HEK293T (cell line): ENCODE results near the gene SH3PXD2A.

Experiments
- CTCF ChIA-PET: fragments of 350-600 bp; formaldehyde crosslinking; extraction: SDS; loops from one replicate; lab custom pipeline; 2021; ENCODE audit warnings: antibody characterized with exemption, inconsistent platforms; lab: Yijun Ruan, JAX
- POLR2A ChIA-PET: fragments of 350-600 bp; formaldehyde crosslinking; extraction: SDS; loops from one replicate; lab custom pipeline; 2020; ENCODE audit warnings: antibody characterized with exemption, inconsistent platforms; lab: Yijun Ruan, JAX
- DNase-seq: peaks from one replicate; pipeline ENCODE4 v3.0.0; 2012; ENCODE audit warnings: mixed read lengths; ENCODE audit errors: extremely low spot score
- ARNT ChIP-seq: fragments of 450-650 bp; IDR thresholded peaks from 2 replicates; pipeline ENCODE4 v1.6.1; 2017; ENCODE audit warnings: mild to moderate bottlenecking
- BHLHE40 ChIP-seq: fragments of 450-650 bp; IDR thresholded peaks from 2 replicates; pipeline ENCODE4 v1.6.1; 2016; ENCODE audit warnings: mild to moderate bottlenecking, moderate library complexity, borderline replicate concordance
- CTBP1 ChIP-seq: fragments of 450-650 bp; IDR thresholded peaks from 2 replicates; pipeline ENCODE4 v1.6.1; 2016; ENCODE audit warnings: borderline replicate concordance
- ELF4 ChIP-seq: fragments of 450-650 bp; IDR thresholded peaks from 2 replicates; pipeline ENCODE4 v1.6.1; 2017; ENCODE audit warnings: antibody characterized with exemption
- FOXA1 ChIP-seq: fragments of 450-650 bp; IDR thresholded peaks from 2 replicates; pipeline ENCODE4 v1.6.1; 2016; ENCODE audit warnings: mild to moderate bottlenecking
- FOXK2 ChIP-seq: fragments of 450-650 bp; IDR thresholded peaks from 2 replicates; pipeline ENCODE4 v1.6.1; 2016; ENCODE audit warnings: mild to moderate bottlenecking
- FOXM1 ChIP-seq: fragments of 450-650 bp; IDR thresholded peaks from 2 replicates; pipeline ENCODE4 v1.6.1; 2017; ENCODE audit warnings: mild to moderate bottlenecking, borderline replicate concordance
- HDGF ChIP-seq: fragments of 450-650 bp; IDR thresholded peaks from 2 replicates; pipeline ENCODE4 v1.6.1; 2017; ENCODE audit warnings: antibody characterized with exemption, borderline replicate concordance
- L3MBTL2 ChIP-seq: fragments of 450-650 bp; conservative IDR thresholded peaks from 2 replicates; pipeline ENCODE4 v1.6.1; 2016; ENCODE audit warnings: mild to moderate bottlenecking
- LEF1 ChIP-seq: fragments of 450-650 bp; IDR thresholded peaks from 2 replicates; pipeline ENCODE4 v1.6.1; 2017; ENCODE audit warnings: mild to moderate bottlenecking, borderline replicate concordance
- NFRKB ChIP-seq: fragments of 450-650 bp; IDR thresholded peaks from 2 replicates; pipeline ENCODE4 v1.6.1; 2016; ENCODE audit warnings: mild to moderate bottlenecking, moderate library complexity
- SP1 ChIP-seq: fragments of 450-650 bp; IDR thresholded peaks from 2 replicates; pipeline ENCODE4 v1.6.1; 2017
- SUZ12 ChIP-seq: fragments of 450-650 bp; IDR thresholded peaks from 2 replicates; pipeline ENCODE4 v1.6.1; 2016; ENCODE audit warnings: mild to moderate bottlenecking
- TARDBP ChIP-seq: fragments of 450-650 bp; IDR thresholded peaks from 2 replicates; pipeline ENCODE4 v1.6.1; 2016
- ZNF384 ChIP-seq: fragments of 450-650 bp; IDR thresholded peaks from 2 replicates; pipeline ENCODE4 v1.6.1; 2016
- TF ChIP-seq, protein P1 (sequence below): fragments of 450-650 bp; IDR thresholded peaks from 2 replicates; pipeline ENCODE4 v1.6.1; 2016

Gene SH3PXD2A

DNA sequence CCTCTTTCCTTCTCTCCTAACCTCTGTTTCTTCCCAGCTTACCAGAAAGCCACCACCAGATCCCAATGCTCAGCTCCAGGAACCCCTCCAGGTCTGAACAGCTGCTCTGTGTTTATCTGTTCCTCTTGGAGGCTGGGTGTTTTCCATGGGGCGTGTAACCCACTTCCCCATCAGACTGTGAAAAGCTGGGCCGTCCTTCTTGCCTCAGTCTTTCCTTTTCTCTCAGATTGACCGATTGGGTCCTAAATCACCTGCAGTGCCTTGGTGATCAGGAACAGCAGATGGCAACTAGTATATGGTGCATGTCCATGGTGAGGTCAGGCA, 4.8 kb downstream of the SH3PXD2A start:
- ChIA-PET CTCF (interaction anchor here (0.7 kb wide), 1 partner anchor 478 kb away, joined by 3 read pairs; no protein-coding TSS in a partner anchor), POLR2A (no interaction called here)
- no peak for TF ChIP-seq TARDBP
- TF ChIP-seq SUZ12, result no peak
- no peak for TF ChIP-seq ZNF384
- no peak for TF ChIP-seq LEF1
- no peak for TF ChIP-seq NFRKB
- TF ChIP-seq FOXA1, result no peak
- TF ChIP-seq HDGF, result no peak
- TF ChIP-seq FOXM1, result no peak
- TF ChIP-seq FOXK2, result no peak
- no peak for TF ChIP-seq L3MBTL2
- no peak for TF ChIP-seq CTBP1
- no peak for TF ChIP-seq ELF4
- no peak for DNase-seq

DNA sequence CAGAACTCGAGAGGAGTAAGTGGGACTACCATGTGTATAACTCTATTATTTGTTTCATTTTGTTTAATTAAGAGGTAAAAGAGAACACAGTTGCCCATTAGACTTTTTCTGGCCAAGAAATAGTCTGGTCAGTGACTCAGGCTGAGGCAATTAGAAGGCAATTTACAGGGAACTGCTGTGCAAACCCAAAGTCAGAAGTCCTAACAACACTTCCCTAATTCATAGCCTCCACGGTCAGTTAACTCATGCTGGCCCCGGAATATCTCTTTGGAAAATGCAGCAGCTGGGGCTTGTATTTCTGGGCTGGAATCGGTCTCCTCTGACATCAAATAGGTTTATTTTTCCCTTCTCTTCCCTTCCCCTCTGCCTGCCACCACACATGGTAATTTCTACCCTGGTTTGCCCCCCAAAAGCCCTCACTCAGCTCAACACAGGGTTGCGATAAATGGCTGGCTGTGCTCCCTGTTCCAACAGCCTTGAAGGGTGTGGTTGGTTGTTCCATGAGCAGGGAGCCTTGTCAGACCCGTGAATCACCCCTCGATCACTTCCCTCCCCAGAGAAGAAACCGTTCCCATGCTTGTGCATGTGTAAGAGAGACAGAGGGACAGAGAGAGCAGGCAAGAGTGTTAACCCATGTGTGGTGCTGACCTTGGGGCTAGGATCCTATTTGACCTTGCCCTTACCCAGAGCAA, 5.3 kb downstream of the SH3PXD2A start:
- CTCF ChIA-PET, result interaction anchor here (0.7 kb wide), 1 partner anchor 479 kb away, joined by 3 read pairs; no protein-coding TSS in a partner anchor
- POLR2A ChIA-PET, result no interaction called here

DNA sequence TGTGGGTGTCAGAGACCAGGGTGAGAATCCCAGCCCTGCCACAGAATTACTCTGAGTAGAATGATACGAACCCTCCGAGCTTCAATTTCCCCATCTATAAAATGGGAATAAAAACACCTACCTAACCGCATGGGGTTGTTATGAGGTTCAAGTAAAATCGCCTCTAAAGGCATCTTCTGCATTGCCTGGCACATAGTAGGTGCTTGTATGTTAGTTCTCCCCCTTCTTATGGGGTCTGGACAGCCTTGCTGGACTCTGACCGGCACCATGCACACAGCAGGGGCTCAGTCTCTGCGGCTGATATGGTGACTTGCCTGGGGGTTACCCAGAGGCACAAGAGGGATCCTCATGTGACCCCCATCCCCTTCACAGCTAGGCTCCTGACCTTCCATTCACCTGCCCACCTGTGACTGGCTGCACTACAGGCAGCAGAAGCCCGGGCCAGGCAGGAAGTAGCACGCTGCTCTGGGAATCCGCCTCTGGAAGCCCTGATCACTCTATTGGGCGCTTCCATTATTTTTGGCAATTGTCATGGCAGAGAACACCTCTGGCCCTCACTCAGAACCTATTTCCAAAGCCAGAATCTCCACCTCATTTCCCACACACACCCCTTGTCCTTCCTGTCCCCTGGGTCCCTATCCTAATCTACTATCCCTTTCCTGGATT, 6.0 kb downstream of the SH3PXD2A start:
- CTCF ChIA-PET, result interaction anchor here (1.1 to 1.7 kb wide), 4 partner anchors 10 to 136 kb away, joined by 3 to 8 read pairs (median 4); no protein-coding TSS in a partner anchor
- POLR2A ChIA-PET, result no interaction called here
- DNase-seq, result no peak
- TF ChIP-seq ELF4, result no peak
- TF ChIP-seq, protein P1, sequence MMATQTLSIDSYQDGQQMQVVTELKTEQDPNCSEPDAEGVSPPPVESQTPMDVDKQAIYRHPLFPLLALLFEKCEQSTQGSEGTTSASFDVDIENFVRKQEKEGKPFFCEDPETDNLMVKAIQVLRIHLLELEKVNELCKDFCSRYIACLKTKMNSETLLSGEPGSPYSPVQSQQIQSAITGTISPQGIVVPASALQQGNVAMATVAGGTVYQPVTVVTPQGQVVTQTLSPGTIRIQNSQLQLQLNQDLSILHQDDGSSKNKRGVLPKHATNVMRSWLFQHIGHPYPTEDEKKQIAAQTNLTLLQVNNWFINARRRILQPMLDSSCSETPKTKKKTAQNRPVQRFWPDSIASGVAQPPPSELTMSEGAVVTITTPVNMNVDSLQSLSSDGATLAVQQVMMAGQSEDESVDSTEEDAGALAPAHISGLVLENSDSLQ, result no peak
- TF ChIP-seq FOXK2, result no peak
- TF ChIP-seq FOXM1, result no peak
- TF ChIP-seq L3MBTL2, result no peak

More for the DNA sequence above, 5.3 kb downstream of the SH3PXD2A start:
- TF ChIP-seq, protein P1, result no peak
- TF ChIP-seq FOXA1 (no peak), FOXK2 (no peak), SUZ12 (no peak), CTBP1 (no peak), L3MBTL2 (no peak), SP1 (no peak), ZNF384 (no peak), TARDBP (no peak)
- no peak for DNase-seq

DNA sequence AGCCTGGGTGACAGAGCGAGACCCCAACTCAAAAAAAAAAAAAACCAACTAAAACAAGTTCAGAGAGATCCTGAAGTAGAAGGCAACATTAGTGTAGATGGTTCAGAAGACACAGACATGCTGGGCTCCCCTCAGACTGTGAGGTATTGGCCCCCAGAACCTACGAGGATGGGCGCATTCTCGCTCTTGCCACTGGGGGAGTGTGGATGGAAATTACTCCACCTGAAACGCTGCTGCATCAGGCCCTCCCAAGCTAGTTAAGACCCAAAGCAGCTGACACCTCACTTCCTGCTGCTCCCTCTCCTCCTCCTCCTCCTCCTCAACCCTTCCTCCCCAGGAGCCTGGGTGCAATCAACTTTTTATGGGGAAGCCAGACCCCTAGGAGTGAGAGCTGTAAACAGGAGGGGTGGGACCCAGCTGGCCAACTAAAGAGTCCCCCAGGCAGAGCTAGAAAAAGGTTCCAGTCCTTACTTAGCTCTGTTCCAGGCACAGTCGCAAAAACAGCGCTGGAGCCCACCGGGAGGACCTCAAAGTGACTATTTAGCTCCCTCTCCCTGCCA, 7.4 kb downstream of the SH3PXD2A start:
- ChIA-PET CTCF (interaction anchor here (0.6 to 1.7 kb wide), 8 partner anchors 9 to 135 kb away, joined by 3 to 8 read pairs (median 3); no protein-coding TSS in a partner anchor), POLR2A (interaction anchor here (0.6 kb wide), 1 partner anchor 163 kb away, joined by 3 read pairs; no protein-coding TSS in a partner anchor)
- peak; percentile 62 for DNase-seq
- no peak for TF ChIP-seq L3MBTL2
- TF ChIP-seq FOXA1, result no peak
- TF ChIP-seq SUZ12, result no peak
- TF ChIP-seq, protein P1, result no peak
- no peak for TF ChIP-seq FOXM1
- TF ChIP-seq TARDBP, result no peak
- TF ChIP-seq SP1, result no peak
- TF ChIP-seq ARNT, result no peak
- TF ChIP-seq NFRKB, result no peak
- TF ChIP-seq FOXK2, result no peak
- TF ChIP-seq HDGF, result no peak
- no peak for TF ChIP-seq ZNF384
- no peak for TF ChIP-seq LEF1
- no peak for TF ChIP-seq ELF4
- TF ChIP-seq BHLHE40, result no peak
- TF ChIP-seq CTBP1, result no peak

DNA sequence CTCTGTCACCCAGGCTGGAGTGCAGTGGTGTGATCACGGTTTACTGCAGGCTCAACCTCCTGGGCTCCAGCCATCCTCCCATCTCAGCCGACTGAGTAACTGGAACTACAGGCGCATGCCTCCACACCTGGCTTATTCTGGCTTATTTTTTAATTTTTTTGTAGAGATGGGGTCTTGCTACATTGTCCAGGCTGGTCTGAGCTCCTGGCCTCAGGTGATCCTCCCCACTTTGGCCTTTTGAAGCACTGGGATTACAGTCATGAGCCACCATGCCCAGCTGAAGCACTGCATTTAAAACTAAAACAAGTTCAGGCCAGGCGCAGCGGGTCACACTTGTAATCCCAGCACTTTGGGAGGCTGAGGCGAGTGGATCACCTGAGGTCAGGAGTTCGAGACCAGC, 8.0 kb downstream of the SH3PXD2A start:
- TF ChIP-seq ELF4 (no peak), LEF1 (no peak), NFRKB (no peak), CTBP1 (no peak), FOXK2 (no peak), SP1 (no peak), HDGF (no peak), SUZ12 (no peak), FOXM1 (no peak), ZNF384 (no peak), TARDBP (no peak), FOXA1 (no peak), BHLHE40 (no peak), ARNT (no peak), L3MBTL2 (no peak)
- TF ChIP-seq, protein P1, result no peak
- ChIA-PET POLR2A (no interaction called here), CTCF (interaction anchor here (0.6 to 1.7 kb wide), 4 partner anchors 8 to 97 kb away, joined by 3 to 8 read pairs (median 3); no protein-coding TSS in a partner anchor)
- DNase-seq, result no peak
